GM19452 (cell line): ENCODE results near the gene ABCE1.

Experiments used
- ATAC-seq: cut with Tn5 transposase; IDR thresholded peaks from one replicate; pipeline ENCODE4 v1.9.1; 2021; ENCODE audit not compliant: unreplicated experiment

ABCE1 gene

GRCh38 chr4:145176641-145177432 is 78.7 kb downstream of the ABCE1 start:
- no peak for ATAC-seq

- no peak for ATAC-seq
These were observed 79.4 kb downstream of the ABCE1 start for GRCh38 chr4:145177511-145177905.

GRCh38 chr4:145177906-145178538 is 79.9 kb downstream of the ABCE1 start:
- ATAC-seq, result no peak

- ATAC-seq, result no peak
These were observed 80.7 kb downstream of the ABCE1 start for GRCh38 chr4:145178740-145179280.
